SJSA1 (cell line): ENCODE data around the gene SLC6A3. TPM values are rescaled to one million over a fixed set of nuclear protein-coding genes. Genes with fewer than 3 reads are reported as not detected.

Experiments
- DNase-seq, 2 experiments: peaks; one replicate each; pipeline ENCODE4 v3.0.0-alpha.2; 2015 to 2020; ENCODE audit warnings: low spot score in 2 of 2, low read depth in 1 of 2
- H3K27ac ChIP-seq: fragments of 250-450 bp; sonication (Bioruptor Pico); 2 replicates; pipeline ENCODE4 v1.5.1; 2020; ENCODE audit warnings: mild to moderate bottlenecking, moderate library complexity
- H3K27me3 ChIP-seq: fragments of 250-450 bp; sonication (Bioruptor Pico); replicated peaks from 2 replicates; pipeline ENCODE4 v1.5.1; 2020; ENCODE audit warnings: mild to moderate bottlenecking, moderate library complexity
- H3K36me3 ChIP-seq: fragments of 250-450 bp; sonication (Bioruptor Pico); 2 replicates; pipeline ENCODE4 v1.5.1; 2020; ENCODE audit warnings: mild to moderate bottlenecking
- H3K4me1 ChIP-seq: fragments of 250-450 bp; sonication (Bioruptor Pico); replicated peaks from 2 replicates; pipeline ENCODE4 v1.6.1; 2021; ENCODE audit warnings: mild to moderate bottlenecking
- H3K4me3 ChIP-seq: fragments of 250-450 bp; sonication (Bioruptor Pico); 2 replicates; pipeline ENCODE4 v1.5.1; 2020; ENCODE audit warnings: mild to moderate bottlenecking
- H3K9me3 ChIP-seq: fragments of 250-450 bp; sonication (Bioruptor Pico); replicated peaks from 2 replicates; pipeline ENCODE4 v1.5.1; 2020; ENCODE audit warnings: mild to moderate bottlenecking
- total RNA-seq: library from RNA; depleted of rRNA; stranded (reverse); fragments of >200 nt; shearing (Covaris generic); gene quantifications from 2 replicates; pipeline ENCODE4 v1.2.3, GENCODE V29; 2014

Gene SLC6A3
- total RNA-seq, 1 experiment from 2014 or later, result not detected

DNA sequence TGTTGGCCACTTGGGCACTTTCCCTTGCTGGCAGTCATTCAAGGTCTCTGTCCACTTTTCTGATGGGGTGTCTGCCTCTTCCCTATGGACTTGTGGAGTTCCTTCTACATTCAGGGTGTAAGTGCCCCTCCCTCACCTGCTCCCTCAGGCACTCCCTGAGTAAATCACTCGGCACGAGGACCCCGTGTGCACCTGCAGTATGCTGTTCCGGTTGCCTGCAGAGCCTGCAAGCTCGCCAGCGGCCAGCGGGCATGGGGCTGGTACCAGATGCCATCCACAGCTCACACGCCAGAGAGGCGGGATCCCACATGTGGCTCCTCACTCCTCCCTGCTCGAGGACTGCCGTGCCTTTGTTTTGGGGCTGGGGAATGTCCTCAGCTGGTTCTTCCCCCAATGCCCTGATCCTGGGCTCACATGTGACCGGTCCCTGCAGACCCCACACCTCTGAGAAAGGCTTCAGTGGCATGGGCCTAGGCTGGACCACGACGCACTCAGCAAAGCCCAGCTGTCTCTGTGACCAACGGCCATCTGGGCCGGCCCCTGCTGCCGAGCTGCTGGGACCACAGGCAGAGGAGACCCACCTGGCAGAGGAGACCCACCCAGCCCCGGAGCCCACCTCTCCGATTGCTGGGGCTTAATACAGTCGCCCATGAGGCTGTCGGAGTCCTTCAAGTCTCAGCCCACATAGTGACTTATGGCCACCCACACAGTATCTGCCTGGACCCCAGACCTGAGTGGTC, 54.2 kb downstream of the SLC6A3 start:
- Histone ChIP-seq H3K36me3 (no peaks in the 10 kb centered on the region), H3K4me1 (peaks cover 5% of the 10 kb centered on the region), H3K27me3 (peaks cover 73% of the 10 kb centered on the region), H3K9me3 (no peaks in the 10 kb centered on the region), H3K4me3 (no peak overlapping the region), H3K27ac (no peak overlapping the region)
- no peak for DNase-seq

DNA sequence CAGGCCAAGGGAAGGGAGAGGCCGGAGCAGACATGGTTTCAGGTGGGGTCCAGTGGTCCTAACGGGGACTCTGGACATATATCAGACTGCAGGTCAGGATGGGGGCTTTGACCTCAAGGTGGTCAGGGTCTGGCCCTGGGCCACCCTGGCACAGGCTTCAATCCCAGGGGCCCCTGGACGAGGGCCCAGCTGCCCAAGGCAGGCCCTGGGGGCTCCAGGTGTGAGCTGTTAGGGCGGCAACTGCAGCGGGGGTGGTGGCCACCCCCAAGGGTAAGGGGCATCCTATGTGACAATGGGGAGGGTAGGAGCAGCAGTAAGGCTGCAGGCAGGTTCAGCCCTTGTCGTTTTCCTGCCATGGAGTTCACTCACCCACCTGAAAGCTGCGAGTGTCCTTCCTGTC, 54.9 kb downstream of the SLC6A3 start:
- DNase-seq, result no peak
- Histone ChIP-seq H3K4me3 (no peak overlapping the region), H3K36me3 (no peaks in the 10 kb centered on the region)

DNA sequence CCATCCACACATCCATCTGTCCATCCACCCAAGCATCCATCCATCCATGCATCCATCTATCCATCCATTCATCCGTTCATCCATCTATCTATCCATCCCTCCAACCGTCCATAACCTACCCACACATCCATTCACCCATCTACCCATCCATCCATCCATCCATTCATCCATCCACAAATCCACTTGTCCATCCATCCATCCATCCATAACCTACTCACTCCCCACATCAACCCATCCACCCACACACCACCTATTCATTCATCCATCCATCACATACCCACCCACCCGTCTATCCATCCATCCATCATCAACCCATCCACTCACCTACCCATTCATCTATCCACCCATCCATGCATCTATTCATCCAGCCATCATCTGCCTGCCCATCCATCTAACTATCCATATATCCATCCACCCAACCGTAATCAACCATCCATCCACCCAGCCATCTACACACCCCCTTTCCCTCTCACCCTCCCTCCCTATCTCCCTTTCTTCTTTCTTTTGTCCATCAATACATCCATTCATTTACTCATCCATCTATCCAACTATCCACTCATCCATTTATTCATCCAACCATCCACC, 56.8 kb downstream of the SLC6A3 start:
- Histone ChIP-seq H3K4me1 (peaks cover 12% of the 10 kb centered on the region), H3K9me3 (no peaks in the 10 kb centered on the region), H3K4me3 (no peak overlapping the region), H3K27me3 (peaks cover 67% of the 10 kb centered on the region), H3K36me3 (no peaks in the 10 kb centered on the region), H3K27ac (no peak overlapping the region)
- DNase-seq, result no peak

More for the DNA sequence above, 54.9 kb downstream of the SLC6A3 start:
- Histone ChIP-seq H3K27ac (no peak overlapping the region), H3K27me3 (peaks cover 75% of the 10 kb centered on the region), H3K4me1 (peaks cover 12% of the 10 kb centered on the region), H3K9me3 (no peaks in the 10 kb centered on the region)

DNA sequence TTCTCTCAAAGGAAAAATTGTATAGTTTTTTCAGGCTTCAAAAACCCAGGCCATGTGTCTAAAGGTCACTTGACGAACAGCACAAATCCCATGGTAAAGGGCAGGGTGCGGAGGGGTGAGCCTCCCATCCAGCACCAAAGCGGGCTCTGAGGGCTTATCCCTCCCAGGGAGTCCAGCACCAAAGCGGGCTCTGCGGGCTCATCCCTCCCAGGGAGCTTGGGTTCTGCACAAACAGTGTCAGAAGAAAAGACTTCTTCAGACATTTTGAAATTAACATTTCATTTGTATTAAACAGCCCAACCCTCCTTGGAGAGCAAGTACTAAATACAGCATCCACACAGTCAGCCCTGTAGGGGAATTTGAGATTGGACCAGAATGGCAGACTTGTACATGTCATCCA, 57.4 kb downstream of the SLC6A3 start:
- no peak overlapping the region for H3K4me3 ChIP-seq
- no peaks in the 10 kb centered on the region for H3K9me3 ChIP-seq
- no peaks in the 10 kb centered on the region for H3K36me3 ChIP-seq
- peaks cover 63% of the 10 kb centered on the region for H3K27me3 ChIP-seq
- no peak for DNase-seq
- H3K27ac ChIP-seq, result no peak overlapping the region
- H3K4me1 ChIP-seq, result peaks cover 12% of the 10 kb centered on the region

DNA sequence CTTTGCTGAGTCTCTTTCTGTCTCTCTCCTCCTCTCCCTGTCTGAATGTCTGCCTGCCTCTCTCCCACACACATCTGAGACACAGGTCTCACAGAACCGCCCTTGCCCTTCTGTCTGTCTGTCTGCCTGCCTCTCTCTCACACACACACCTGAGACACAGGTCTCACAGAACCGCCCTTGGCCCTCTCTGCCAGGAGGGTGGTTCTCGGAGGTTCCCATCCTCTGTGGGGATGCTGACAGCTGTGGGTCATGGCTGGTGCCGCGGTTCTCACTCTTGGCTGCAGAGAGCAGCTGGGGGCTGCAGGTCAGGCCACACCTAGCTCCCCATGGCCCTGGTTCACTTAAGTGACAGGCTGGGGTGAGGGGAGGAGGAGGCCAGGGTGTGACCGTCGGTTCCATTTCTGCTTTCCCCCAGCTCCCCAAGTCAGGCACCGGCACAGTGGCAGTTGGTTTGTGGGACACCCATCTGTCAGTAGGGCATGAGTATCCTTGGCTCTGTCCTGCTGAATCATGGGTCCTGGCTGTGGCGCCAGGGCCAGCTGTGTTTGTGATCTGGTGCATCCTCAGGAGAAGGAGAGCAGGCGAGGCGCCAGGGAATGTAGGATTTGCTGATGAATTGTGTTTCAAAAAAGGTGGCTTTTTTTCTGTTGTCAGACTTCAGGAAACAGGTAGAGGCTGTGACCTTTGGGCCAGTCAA, 58.0 kb downstream of the SLC6A3 start:
- Histone ChIP-seq H3K27me3 (peaks cover 59% of the 10 kb centered on the region), H3K4me1 (peaks cover 12% of the 10 kb centered on the region), H3K36me3 (no peaks in the 10 kb centered on the region), H3K27ac (no peak overlapping the region), H3K9me3 (no peaks in the 10 kb centered on the region), H3K4me3 (no peak overlapping the region)
- DNase-seq, result no peak

DNA sequence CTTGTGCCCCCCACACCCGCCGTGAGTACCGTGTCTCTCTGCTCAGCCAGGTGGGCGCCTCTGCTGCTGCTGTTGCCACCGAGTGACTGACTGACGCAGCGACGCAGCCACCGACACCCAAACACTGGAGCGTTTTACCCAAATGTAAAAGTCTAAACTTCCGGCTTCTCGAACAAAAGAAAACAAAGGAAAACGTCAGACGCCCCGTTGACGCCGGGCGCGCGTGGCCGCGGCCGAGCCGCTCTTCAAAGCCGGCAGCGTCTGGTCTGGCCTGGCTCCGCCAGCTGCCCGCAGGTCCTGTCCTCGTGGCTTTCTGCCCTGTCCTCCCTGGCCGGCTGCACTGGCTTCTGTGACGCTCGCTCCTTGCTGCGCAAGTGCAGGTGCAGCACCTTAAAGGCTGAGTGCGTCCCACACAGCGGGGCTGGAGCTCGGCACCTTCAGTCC, 58.9 kb downstream of the SLC6A3 start:
- no peak overlapping the region for H3K27ac ChIP-seq
- H3K4me1 ChIP-seq, result peaks cover 12% of the 10 kb centered on the region
- H3K4me3 ChIP-seq, result peak overlapping the region; percentile 33
- peaks cover 51% of the 10 kb centered on the region for H3K27me3 ChIP-seq
- H3K36me3 ChIP-seq, result no peaks in the 10 kb centered on the region
- H3K9me3 ChIP-seq, result no peaks in the 10 kb centered on the region
- DNase-seq, result peak in 1 of 2 experiments; percentile 47

DNA sequence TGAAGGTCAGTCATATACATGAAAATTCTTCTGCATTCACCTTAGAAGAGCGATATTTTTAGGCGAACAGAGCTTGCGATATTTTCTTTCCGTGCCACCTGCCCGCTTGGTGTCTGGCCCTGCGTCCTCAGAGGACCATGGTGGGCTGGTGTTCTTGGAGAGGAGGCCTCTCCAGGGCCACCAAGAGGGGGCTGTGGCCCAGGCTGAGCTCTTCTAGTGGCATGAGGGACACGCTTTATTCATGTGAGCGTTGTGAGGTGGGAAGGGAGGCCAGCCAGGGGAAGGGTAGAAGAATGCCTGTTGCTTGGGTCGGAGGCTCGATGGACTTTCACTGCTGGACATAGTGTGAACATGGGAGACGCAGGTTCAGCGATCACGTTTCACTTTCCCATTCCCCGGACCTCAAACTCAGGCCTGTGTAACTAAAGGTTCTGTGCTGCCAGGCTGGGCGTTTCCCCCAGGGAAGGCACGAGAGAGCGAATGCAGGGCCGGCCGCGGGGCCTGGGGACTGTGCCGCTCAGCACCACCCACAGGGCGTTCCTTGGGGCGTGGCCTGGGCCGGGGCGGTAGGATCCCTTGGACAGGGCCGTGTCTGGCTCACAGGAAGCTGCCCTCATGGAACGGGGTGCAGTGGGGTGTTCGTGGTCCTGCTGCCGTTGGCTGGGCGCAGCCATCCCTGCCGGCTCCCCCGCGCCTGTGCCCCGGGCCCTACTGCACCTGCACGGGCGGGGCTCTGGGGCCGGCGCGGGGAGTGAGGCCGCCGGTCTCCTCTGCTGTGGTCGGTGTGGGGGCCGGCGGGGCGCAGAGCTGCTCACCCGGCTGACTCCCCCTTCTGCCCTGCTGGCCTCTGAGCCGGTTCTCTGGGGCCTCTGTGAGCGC, 59.6 kb downstream of the SLC6A3 start:
- peaks cover 13% of the 10 kb centered on the region for H3K4me1 ChIP-seq
- peak; percentile 38 to 79 for DNase-seq

DNA sequence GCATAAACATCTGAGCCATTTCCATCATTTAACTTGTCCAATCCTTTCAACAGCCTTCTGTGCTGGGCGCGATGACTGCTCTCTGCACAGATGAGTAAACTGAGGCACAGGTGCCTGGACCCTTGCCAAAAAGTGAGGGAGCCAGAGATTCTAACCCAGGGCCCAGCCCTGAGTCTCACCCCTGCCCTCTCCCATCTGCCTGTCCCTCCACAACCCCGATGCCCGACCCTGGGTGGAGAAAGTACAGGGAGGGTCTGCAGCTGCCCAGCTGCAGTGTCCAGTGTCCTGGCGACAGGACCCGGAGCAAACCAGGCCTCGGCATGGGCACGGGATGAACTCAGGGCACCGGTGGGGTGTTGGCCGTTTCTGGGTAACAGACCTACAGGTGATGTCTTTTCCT, 60.7 kb downstream of the SLC6A3 start:
- Histone ChIP-seq H3K27me3 (peaks cover 48% of the 10 kb centered on the region), H3K27ac (no peak overlapping the region), H3K9me3 (peaks cover 8% of the 10 kb centered on the region), H3K4me1 (peaks cover 16% of the 10 kb centered on the region), H3K4me3 (no peak overlapping the region), H3K36me3 (no peaks in the 10 kb centered on the region)
- DNase-seq, result no peak

More for the DNA sequence above, 59.6 kb downstream of the SLC6A3 start:
- peak overlapping the region; percentile 33 for H3K4me3 ChIP-seq
- 0 out of 2 replicates have a peak, but pooled peaks cover 3% of the 10 kb centered on the region for H3K9me3 ChIP-seq
- no peaks in the 10 kb centered on the region for H3K36me3 ChIP-seq
- H3K27me3 ChIP-seq, result peaks cover 49% of the 10 kb centered on the region
- H3K27ac ChIP-seq, result no peak overlapping the region

DNA sequence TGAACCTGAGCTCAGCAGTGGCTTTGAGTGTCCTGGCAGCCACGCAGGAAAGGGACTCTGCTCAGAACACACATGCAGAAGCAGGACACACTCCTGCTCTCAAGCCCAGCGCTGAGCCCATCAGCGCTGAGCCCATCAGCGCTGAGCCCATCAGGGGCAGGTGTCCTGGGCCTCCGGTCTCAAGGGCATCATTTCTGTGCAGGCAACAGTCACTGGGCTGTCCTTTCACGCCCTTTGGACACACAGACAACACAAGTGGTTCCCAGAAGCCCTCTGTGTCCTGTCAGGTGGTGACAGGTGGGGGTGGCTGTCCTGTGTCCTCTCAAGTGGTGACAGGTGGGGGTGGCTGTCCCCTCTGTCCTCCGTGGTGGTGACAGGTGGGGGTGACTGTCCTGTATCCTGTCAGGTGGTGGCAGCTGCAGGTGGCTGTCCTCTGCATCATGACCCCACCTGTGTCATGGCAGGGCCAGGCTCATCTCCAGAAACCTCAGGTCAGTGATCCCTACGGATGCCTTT, 61.3 kb downstream of the SLC6A3 start:
- H3K4me1 ChIP-seq, result peaks cover 16% of the 10 kb centered on the region
- no peaks in the 10 kb centered on the region for H3K36me3 ChIP-seq
- no peak overlapping the region for H3K4me3 ChIP-seq
- DNase-seq, result no peak
- no peak overlapping the region for H3K27ac ChIP-seq
- peaks cover 42% of the 10 kb centered on the region for H3K27me3 ChIP-seq
- peaks cover 10% of the 10 kb centered on the region for H3K9me3 ChIP-seq

DNA sequence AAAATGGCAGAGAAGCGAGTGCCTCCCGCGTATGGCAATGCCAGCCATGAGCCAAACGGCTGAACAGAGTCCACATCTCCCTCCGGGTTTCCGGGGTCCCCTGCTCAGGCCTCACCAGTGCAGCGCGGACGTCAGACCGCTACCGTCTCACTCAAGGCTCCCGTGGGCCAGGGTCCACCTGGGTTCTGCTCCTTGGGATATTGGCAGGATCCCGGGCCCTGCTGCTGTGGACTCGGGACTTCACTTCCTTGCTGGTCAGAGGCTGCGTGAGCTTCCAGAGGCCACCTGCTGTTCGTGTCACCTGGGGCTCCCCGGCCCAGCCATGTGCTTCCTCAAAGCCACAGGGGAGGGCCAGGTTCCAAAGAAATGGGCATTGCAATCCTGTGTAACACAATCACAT, 61.9 kb downstream of the SLC6A3 start:
- Histone ChIP-seq H3K36me3 (no peaks in the 10 kb centered on the region), H3K4me1 (peaks cover 16% of the 10 kb centered on the region)
- DNase-seq, result no peak

DNA sequence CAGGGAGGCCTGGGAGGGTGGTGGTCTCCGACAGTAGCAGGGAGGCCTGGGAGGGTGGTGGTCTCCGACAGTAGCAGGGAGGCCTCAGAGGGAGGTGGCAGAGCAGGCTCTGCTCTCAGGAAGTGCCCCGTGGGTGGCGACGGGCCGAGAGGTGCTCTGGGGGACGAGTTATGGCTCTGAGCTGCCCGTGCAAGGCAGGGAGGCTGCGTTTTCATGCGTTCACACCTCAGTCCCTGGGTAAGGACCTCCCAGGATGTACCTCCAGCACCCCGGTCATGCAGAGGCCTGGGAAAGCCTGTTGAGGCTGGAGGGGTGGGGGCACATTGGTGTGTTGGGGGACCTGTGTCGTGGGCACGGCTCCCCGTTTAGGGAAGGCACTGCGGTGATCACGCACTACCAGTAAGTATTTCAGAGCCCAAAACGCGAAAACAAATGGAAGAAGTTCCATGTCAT, 63.0 kb downstream of the SLC6A3 start:
- peaks cover 17% of the 10 kb centered on the region for H3K9me3 ChIP-seq

More for the DNA sequence above, 61.9 kb downstream of the SLC6A3 start:
- H3K9me3 ChIP-seq, result peaks cover 14% of the 10 kb centered on the region
- peaks cover 38% of the 10 kb centered on the region for H3K27me3 ChIP-seq
- no peak overlapping the region for H3K4me3 ChIP-seq
- H3K27ac ChIP-seq, result no peak overlapping the region

DNA sequence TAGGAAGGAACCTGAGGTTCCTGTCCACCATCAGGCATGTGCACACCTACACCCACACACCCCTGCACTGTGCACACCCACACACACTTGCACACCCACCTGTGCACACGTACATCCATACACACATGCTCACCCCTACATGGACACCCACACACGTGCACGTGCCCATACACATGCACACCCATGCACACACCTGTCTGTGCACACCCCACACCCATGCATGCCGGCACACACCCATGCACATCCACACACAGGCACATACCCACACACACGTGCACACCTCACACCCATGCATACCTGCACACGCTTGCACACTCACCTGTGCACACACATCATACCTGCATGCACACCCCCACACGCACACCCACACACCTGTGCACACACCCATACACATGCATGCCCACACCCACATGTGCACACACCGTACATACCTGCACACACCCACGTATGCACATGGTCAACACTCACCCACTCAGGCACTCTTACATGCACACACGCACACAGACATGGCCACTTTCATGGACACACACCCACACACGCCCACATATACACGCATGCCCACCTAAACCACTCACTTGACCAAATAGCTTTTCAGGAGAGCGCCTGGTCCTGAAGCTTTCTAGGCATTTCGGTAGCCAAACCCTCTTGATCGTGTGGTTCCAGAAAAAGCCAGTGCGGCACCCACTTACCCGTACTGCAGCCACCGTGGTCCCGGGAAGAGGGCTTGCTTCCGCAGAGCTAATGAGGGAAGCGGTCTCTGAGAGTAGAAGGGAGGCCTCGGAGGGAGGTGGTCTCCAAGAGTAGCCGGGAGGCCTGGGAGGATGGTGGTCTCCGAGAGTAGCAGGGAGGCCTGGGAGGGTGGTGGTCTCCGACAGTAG, 63.6 kb downstream of the SLC6A3 start:
- peaks cover 30% of the 10 kb centered on the region for H3K27me3 ChIP-seq
- H3K4me1 ChIP-seq, result peaks cover 16% of the 10 kb centered on the region
- no peak for DNase-seq
- no peaks in the 10 kb centered on the region for H3K36me3 ChIP-seq
- peaks cover 17% of the 10 kb centered on the region for H3K9me3 ChIP-seq
- no peak overlapping the region for H3K4me3 ChIP-seq
- H3K27ac ChIP-seq, result no peak overlapping the region

More for the DNA sequence above, 63.0 kb downstream of the SLC6A3 start:
- H3K27me3 ChIP-seq, result peaks cover 31% of the 10 kb centered on the region
- no peak overlapping the region for H3K27ac ChIP-seq
- DNase-seq, result no peak
- H3K4me3 ChIP-seq, result no peak overlapping the region
- H3K4me1 ChIP-seq, result peaks cover 16% of the 10 kb centered on the region
- H3K36me3 ChIP-seq, result no peaks in the 10 kb centered on the region
